ENCODE data around the gene C1QL1.

DNA sequence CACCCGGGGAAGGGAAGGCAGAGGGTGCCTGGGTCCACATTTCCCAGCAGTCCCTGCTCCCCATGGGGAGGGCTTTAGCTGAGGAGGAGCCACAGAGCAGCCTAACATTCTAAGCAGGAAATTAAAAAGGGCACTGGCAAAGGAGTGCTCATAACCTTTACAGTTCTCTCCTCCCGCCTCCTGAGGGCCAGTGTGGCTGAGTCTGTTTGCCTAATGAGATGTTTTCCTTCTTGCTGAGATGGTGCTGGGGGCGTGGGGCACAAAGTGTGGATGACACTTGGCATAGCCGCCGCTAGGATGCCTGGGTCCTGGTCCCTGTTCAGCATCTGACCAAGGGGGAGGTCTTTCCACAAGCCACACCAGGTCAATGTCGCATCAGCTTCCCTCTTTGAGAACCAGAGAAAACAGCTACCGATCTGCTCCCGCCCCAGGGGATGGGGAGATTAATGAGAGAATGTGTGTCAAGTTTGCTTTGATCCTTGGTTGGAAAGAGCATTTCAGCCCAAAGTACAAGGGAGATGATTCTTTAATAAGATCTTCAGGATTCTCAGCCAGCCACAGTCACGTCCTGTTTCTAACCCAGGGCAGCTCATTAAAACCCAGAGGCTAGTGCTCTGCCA is 26.3 kb downstream of the C1QL1 start:
- TF ChIP-seq, protein P1, sequence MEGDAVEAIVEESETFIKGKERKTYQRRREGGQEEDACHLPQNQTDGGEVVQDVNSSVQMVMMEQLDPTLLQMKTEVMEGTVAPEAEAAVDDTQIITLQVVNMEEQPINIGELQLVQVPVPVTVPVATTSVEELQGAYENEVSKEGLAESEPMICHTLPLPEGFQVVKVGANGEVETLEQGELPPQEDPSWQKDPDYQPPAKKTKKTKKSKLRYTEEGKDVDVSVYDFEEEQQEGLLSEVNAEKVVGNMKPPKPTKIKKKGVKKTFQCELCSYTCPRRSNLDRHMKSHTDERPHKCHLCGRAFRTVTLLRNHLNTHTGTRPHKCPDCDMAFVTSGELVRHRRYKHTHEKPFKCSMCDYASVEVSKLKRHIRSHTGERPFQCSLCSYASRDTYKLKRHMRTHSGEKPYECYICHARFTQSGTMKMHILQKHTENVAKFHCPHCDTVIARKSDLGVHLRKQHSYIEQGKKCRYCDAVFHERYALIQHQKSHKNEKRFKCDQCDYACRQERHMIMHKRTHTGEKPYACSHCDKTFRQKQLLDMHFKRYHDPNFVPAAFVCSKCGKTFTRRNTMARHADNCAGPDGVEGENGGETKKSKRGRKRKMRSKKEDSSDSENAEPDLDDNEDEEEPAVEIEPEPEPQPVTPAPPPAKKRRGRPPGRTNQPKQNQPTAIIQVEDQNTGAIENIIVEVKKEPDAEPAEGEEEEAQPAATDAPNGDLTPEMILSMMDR (IDR thresholded peaks at IDR 0.05) = no peak
- TF ChIP-seq EP300 (IDR thresholded peaks at IDR 0.05) = no peak

Measured in ovary (tissue), 3 donors.